PFSK-1 (cell line): Measurements from ENCODE around the gene ICOS.

Experiments used
- FOXP2 ChIP-seq: optimal IDR thresholded peaks from 2 replicates; pipeline ENCODE3; 2011; ENCODE audit warnings: borderline replicate concordance, control low read depth, inconsistent platforms; ENCODE audit not compliant: insufficient read depth; ENCODE audit errors: extremely low read length, extremely low read depth
- POLR2AphosphoS5 ChIP-seq: IDR thresholded peaks from 2 replicates; pipeline ENCODE4 v1.6.1; 2012; ENCODE audit warnings: low read depth, mild to moderate bottlenecking, control low read depth, low read length, moderate library complexity
- REST ChIP-seq, 2 experiments: IDR thresholded peaks; 2 replicates each; pipeline versions ENCODE4 v1.6.1 to v1.8.0; 2011 to 2012; ENCODE audit warnings: low read depth in 2 of 2, low read length in 2 of 2, control low read depth in 1 of 2, inconsistent platforms in 1 of 2, mild to moderate bottlenecking in 1 of 2, moderate library complexity in 1 of 2; ENCODE audit not compliant: insufficient read depth in 1 of 2
- SIN3A ChIP-seq: IDR thresholded peaks from 2 replicates; pipeline ENCODE4 v1.6.1; 2012; ENCODE audit warnings: mild to moderate bottlenecking, low read length, moderate library complexity, borderline replicate concordance; ENCODE audit not compliant: insufficient read depth
- TAF1 ChIP-seq: IDR thresholded peaks from 2 replicates; pipeline ENCODE4 v1.6.1; 2012; ENCODE audit warnings: low read length, control low read depth, borderline replicate concordance; ENCODE audit not compliant: insufficient read depth

Gene ICOS

GRCh38 chr2:203993560-203993959 lies 57.0 kb downstream of the ICOS start:
- no peak for TF ChIP-seq REST (IDR thresholded peaks at IDR 0.05; ENCODE audit: insufficient read depth in 1 of 2, low read depth in 2 of 2, low read length in 2 of 2)
- no peak for TF ChIP-seq POLR2AphosphoS5
- no peak for TF ChIP-seq TAF1
- no peak for TF ChIP-seq FOXP2
- TF ChIP-seq SIN3A, result no peak

GRCh38 chr2:203994735-203995134 lies 58.2 kb downstream of the ICOS start:
- no peak for TF ChIP-seq FOXP2
- no peak for TF ChIP-seq TAF1
- TF ChIP-seq POLR2AphosphoS5, result no peak
- TF ChIP-seq SIN3A, result no peak

GRCh38 chr2:203996692-203997091 lies 60.1 kb downstream of the ICOS start:
- no peak for TF ChIP-seq TAF1

GRCh38 chr2:203997481-203997880 lies 60.9 kb downstream of the ICOS start:
- no peak for TF ChIP-seq TAF1

GRCh38 chr2:203997980-203998809 lies 61.6 kb downstream of the ICOS start:
- no peak for TF ChIP-seq FOXP2
- TF ChIP-seq POLR2AphosphoS5, result no peak
- TF ChIP-seq TAF1, result no peak
- no peak for TF ChIP-seq REST (IDR thresholded peaks at IDR 0.05; ENCODE audit: insufficient read depth in 1 of 2, low read depth in 2 of 2, low read length in 2 of 2)
- no peak for TF ChIP-seq SIN3A

GRCh38 chr2:203999835-204000234 lies 63.3 kb downstream of the ICOS start:
- TF ChIP-seq POLR2AphosphoS5 (no peak), TAF1 (no peak), SIN3A (no peak), FOXP2 (no peak), REST (IDR thresholded peaks at IDR 0.05; ENCODE audit: insufficient read depth in 1 of 2, low read depth in 2 of 2, low read length in 2 of 2) (no peak)
